A172 (cell line): ENCODE measurements around the gene MUC20. TPM values are rescaled to one million over a fixed set of nuclear protein-coding genes. Genes with fewer than 3 reads are reported as not detected.
"Not testable (repeated sequence)": the region's sequence is repeated elsewhere in the genome, so short reads cannot be mapped to it uniquely, and the experiment has no call there.

Experiments
- DNase-seq: peaks from one replicate; pipeline ENCODE4 v3.0.0-alpha.2; 2015; ENCODE audit warnings: low spot score
- total RNA-seq: library from RNA; depleted of rRNA; stranded (reverse); fragments of >200 nt; shearing (Covaris generic); gene quantifications from 2 replicates; pipeline ENCODE4 v1.2.3, GENCODE V29; 2014

MUC20 gene
- total RNA-seq, 1 experiment from 2014 or later, result 0.05 TPM

- no peak for DNase-seq
Observed at GRCh38 chr3:195729476-195730251, 8.9 kb downstream of the MUC20 start.

- no peak for DNase-seq
Observed at GRCh38 chr3:195731356-195731905, 10.7 kb downstream of the MUC20 start.

GRCh38 chr3:195732940-195733339 lies 12.2 kb downstream of the MUC20 start:
- no peak for DNase-seq

- no peak for DNase-seq
Observed at GRCh38 chr3:195735036-195735695, 14.4 kb downstream of the MUC20 start.

- no peak for DNase-seq
Observed at GRCh38 chr3:195736866-195737490, 16.2 kb downstream of the MUC20 start.

GRCh38 chr3:195737782-195738181 lies 17.0 kb downstream of the MUC20 start:
- not testable (repeated sequence) for DNase-seq

GRCh38 chr3:195738274-195739044 lies 17.7 kb downstream of the MUC20 start:
- no peak for DNase-seq

GRCh38 chr3:195739561-195740111 lies 18.9 kb downstream of the MUC20 start:
- no peak for DNase-seq

GRCh38 chr3:195744437-195744836 lies 23.7 kb downstream of the MUC20 start:
- DNase-seq, result no peak

GRCh38 chr3:195746346-195746745 lies 25.6 kb downstream of the MUC20 start:
- no peak for DNase-seq

- no peak for DNase-seq
Observed at GRCh38 chr3:195746751-195747150, 26.0 kb downstream of the MUC20 start.

- no peak for DNase-seq
Observed at GRCh38 chr3:195748661-195749060, 27.9 kb downstream of the MUC20 start.

- DNase-seq, result not testable (repeated sequence)
Observed at GRCh38 chr3:195749101-195749500, 28.3 kb downstream of the MUC20 start.

- no peak for DNase-seq
Observed at GRCh38 chr3:195750797-195751520, 30.2 kb downstream of the MUC20 start.

- no peak for DNase-seq
Observed at GRCh38 chr3:195751560-195751959, 30.8 kb downstream of the MUC20 start.

GRCh38 chr3:195752066-195752465 lies 31.3 kb downstream of the MUC20 start:
- no peak for DNase-seq

GRCh38 chr3:195752546-195753331 lies 32.0 kb downstream of the MUC20 start:
- DNase-seq, result no peak

GRCh38 chr3:195753581-195753980 lies 32.8 kb downstream of the MUC20 start:
- DNase-seq, result no peak

GRCh38 chr3:195754141-195754540 lies 33.4 kb downstream of the MUC20 start:
- DNase-seq, result no peak

GRCh38 chr3:195754906-195755305 lies 34.1 kb downstream of the MUC20 start:
- no peak for DNase-seq
